Epithelial cell of proximal tubule (primary cell): ENCODE measurements around the gene MAMDC2. TPM values are rescaled to one million over a fixed set of nuclear protein-coding genes. Genes with fewer than 3 reads are reported as not detected.

ENCODE experiments used
- DNase-seq: peaks from one replicate; pipeline ENCODE4 v3.0.0-alpha.2; 2011; ENCODE audit warnings: low read depth
- H3K4me3 ChIP-seq: 2 replicates; pipeline ENCODE4 v1.5.1; 2011; ENCODE audit warnings: low read depth, mild to moderate bottlenecking, low read length
- CTCF ChIP-seq: conservative IDR thresholded peaks from 2 replicates; pipeline ENCODE4 v1.5.1; 2012; ENCODE audit warnings: low read depth, mild to moderate bottlenecking, low read length
- total RNA-seq: library from RNA; depleted of rRNA; stranded (reverse); fragments of >200 nt; gene quantifications from 2 replicates; pipeline ENCODE4 v1.2.3, GENCODE V29; 2015

Gene MAMDC2
- total RNA-seq, 1 donor from 2014 or later, result 5.5 TPM

- no peak overlapping the region for H3K4me3 ChIP-seq
- no peak for DNase-seq
- no peak for TF ChIP-seq CTCF
Measured at GRCh38 chr9:70091103-70091502, 47.5 kb downstream of the MAMDC2 start.

GRCh38 chr9:70091572-70091971, 47.9 kb downstream of the MAMDC2 start:
- TF ChIP-seq CTCF, result no peak
- H3K4me3 ChIP-seq, result no peak overlapping the region
- DNase-seq, result no peak

- DNase-seq, result no peak
- no peak for TF ChIP-seq CTCF
Measured at GRCh38 chr9:70092190-70092589, 48.5 kb downstream of the MAMDC2 start.

DNA sequence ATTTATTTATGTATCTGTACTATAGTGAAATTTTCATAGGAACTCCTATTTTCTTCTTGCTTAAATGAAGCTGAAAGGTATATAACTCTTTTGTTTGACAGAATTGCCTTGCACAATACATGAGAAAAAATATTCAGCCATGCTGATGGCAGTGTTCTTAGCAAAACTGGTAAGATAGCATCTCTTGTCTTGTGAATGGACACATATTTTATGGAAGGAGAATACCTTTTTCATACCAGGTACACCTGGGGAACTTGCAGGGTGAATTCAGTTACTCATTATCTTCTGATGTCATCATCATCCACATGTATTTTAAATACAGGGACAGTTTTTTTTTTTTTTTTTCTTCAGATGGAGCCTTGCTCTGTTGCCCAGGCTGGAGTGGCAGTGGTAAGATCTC, 49.4 kb downstream of the MAMDC2 start:
- no peak for TF ChIP-seq CTCF

More at GRCh38 chr9:70092190-70092589, 48.5 kb downstream of the MAMDC2 start:
- no peak overlapping the region for H3K4me3 ChIP-seq

GRCh38 chr9:70093944-70094343, 50.3 kb downstream of the MAMDC2 start:
- TF ChIP-seq CTCF, result no peak
- no peak for DNase-seq
- no peak overlapping the region for H3K4me3 ChIP-seq

More for the DNA sequence above, 49.4 kb downstream of the MAMDC2 start:
- H3K4me3 ChIP-seq, result no peak overlapping the region
- no peak for DNase-seq

GRCh38 chr9:70094747-70095146, 51.1 kb downstream of the MAMDC2 start:
- no peak overlapping the region for H3K4me3 ChIP-seq
- TF ChIP-seq CTCF, result no peak
- no peak for DNase-seq

DNA sequence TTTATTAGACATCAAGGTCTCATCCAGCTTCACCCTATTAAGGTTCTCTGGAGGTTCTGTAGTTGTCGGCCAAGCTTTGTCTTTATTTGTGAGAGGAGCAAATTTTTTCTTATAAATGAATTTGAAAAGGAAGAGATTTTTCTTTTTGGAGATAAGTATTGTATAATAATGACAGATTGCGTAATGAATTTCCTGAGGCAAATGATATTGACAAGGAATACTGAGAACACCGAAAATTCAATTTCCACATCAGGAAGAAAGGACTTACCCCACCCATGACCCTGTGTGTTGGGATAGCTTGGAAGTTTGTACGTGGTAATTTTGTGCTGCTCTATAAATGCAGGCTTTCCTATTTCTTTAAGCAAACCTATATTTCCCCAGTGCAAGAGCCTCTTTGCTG, 53.5 kb downstream of the MAMDC2 start:
- H3K4me3 ChIP-seq, result no peak overlapping the region
- DNase-seq, result no peak
- TF ChIP-seq CTCF, result no peak
